ENCODE measurements around the gene BTNL3.

DNA sequence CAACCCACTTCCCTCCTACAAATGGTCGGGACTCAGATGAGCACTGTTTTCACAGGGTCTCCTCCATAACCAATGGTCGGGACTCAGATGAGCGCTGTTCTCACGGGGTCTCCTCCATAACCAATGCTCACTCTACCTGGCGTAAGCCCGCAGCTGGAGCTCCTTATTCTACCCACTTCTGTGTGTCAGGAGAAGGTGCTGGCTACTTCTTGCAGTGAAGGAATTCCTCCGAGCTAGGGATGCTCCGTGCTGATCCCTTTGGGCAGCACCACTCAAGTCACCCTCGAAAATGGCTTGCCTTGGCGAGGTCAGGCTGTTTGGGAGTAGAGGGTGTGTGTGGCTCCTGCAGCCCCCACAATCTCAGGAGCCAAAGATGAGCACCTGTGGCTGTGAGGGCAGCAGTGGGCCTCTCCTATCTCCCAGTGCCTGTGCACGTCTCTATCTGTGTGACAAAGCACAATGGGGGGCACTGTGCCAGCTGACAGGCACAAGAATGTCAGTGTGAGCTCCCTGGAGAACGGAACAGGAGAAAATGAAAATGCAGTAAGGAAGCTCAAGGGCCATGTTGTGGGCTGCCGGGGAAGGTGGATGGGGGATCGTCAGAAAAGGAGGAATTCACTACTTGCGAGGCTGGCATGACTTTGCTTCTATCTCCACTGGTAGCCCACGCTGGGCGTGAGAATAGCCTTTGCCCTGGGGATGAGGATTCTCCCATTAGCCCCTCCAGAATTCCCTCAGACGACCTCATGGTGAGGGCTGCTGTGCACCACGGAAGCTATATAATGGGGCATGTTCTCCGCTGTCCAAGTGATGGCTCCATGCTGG is 47.6 kb downstream of the BTNL3 start:
- TF ChIP-seq POLR2A (IDR thresholded peaks at IDR 0.05): no peak
- no peak for TF ChIP-seq EP300 (IDR thresholded peaks at IDR 0.05)
- TF ChIP-seq, protein P1, sequence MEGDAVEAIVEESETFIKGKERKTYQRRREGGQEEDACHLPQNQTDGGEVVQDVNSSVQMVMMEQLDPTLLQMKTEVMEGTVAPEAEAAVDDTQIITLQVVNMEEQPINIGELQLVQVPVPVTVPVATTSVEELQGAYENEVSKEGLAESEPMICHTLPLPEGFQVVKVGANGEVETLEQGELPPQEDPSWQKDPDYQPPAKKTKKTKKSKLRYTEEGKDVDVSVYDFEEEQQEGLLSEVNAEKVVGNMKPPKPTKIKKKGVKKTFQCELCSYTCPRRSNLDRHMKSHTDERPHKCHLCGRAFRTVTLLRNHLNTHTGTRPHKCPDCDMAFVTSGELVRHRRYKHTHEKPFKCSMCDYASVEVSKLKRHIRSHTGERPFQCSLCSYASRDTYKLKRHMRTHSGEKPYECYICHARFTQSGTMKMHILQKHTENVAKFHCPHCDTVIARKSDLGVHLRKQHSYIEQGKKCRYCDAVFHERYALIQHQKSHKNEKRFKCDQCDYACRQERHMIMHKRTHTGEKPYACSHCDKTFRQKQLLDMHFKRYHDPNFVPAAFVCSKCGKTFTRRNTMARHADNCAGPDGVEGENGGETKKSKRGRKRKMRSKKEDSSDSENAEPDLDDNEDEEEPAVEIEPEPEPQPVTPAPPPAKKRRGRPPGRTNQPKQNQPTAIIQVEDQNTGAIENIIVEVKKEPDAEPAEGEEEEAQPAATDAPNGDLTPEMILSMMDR (IDR thresholded peaks at IDR 0.05): no peak

Data from stomach (tissue), 4 donors.